Pancreas (tissue), 10 donors: ENCODE data around the gene GPR183. TPM values are rescaled to one million over a fixed set of nuclear protein-coding genes. Genes with fewer than 3 reads are reported as not detected.

Source experiments
- ATAC-seq, 4 donors: fragments of 200-7000 bp; cut with Tn5 transposase; one replicate each; pipeline versions ENCODE4 v1.8.0 to v1.9.1; 2020; ENCODE audit warnings: mild to moderate bottlenecking in 4 of 4, moderate library complexity in 4 of 4
- DNase-seq, 6 donors: peaks; one replicate each; pipeline ENCODE4 v3.0.0-alpha.2; 2020
- FAIRE-seq: peaks from 2 replicates; lab custom pipeline; 2012; peaks lifted over from hg19 to GRCh38; lab: Jason Lieb, UNC
- H3K27ac ChIP-seq, 4 donors: fragments of 200-600 bp; sonication (generic); 1 replicate in 3 of 4; 2 replicates in 1 of 4; pipeline versions ENCODE4 v1.5.0 to v1.8.0; 2020
- H3K27me3 ChIP-seq, 4 donors: fragments of 200-600 bp; one replicate each; pipeline ENCODE4 v1.8.0; 2021
- H3K36me3 ChIP-seq, 3 donors: fragments of 200-600 bp; sonication (generic) in 1 of 3; one replicate each; pipeline versions ENCODE4 v1.5.0 to v1.8.0; 2020 to 2021
- H3K4me1 ChIP-seq, 3 donors: fragments of 200-600 bp; one replicate each; pipeline ENCODE4 v1.8.0; 2021
- H3K4me3 ChIP-seq, 4 donors: fragments of 200-600 bp; sonication (generic) in 2 of 4; one replicate each; pipeline versions ENCODE4 v1.5.0 to v1.8.0; 2020 to 2021
- H3K9me3 ChIP-seq, 4 donors: fragments of 200-600 bp; one replicate each; pipeline ENCODE4 v1.8.0; 2021
- CTCF ChIP-seq, 4 donors: fragments of 200-600 bp; sonication (generic) in 3 of 4; IDR thresholded peaks; one replicate each; pipeline versions ENCODE4 v1.5.0 to v1.8.0; 2021; ENCODE audit warnings: antibody characterized with exemption in 4 of 4
- whole genome bisulfite sequencing, 2 donors: extraction: QIAGEN DNeasy Blood & Tissue Kit; methylation state at CpG; one replicate each; pipeline ENCODE4 v1.1.7; 2013; 5-methylcytosine and 5-hydroxymethylcytosine counted together
- intact Hi-C, 3 donors: fragments of 100-400 bp; cut with DNase I; formaldehyde crosslinking; loops; one replicate each; pipeline versions ENCODE4 v1.11.1 to v1.14.2; 2022
- polyA plus RNA-seq, 2 donors: library from polyadenylated mRNA; stranded (reverse); fragments of 200-250 nt; gene quantifications; one replicate each; pipeline ENCODE4 v1.2.3, GENCODE V29; 2013
- total RNA-seq, 6 donors: library from RNA; stranded (reverse); fragmentation: NEBNext Ultra II Directional in 4 of 6; extraction: Animal tissue kit (Norgen Biotek cat#: 25700) in 4 of 6; gene quantifications; one replicate each; pipeline versions ENCODE4 v1.2.1 to v1.2.4, GENCODE V29; 2021 to 2023
- donor health status: healthy with polysubstance abuse.
- donor health status: DM: no; HTN: no; CAD: no; lungs with moderate emphysema.
- donor health status: DM: no; HTN: no; CAD: no.
- donor health status: control.
- donor health status: control.
- donor health status: Bipolar disorder and iron deficiency.
- donor health status: DM: yes; HTN: yes; CAD: no.
- donor health status: DM: no; HTN: no; CAD: no.
- donor health status: DM: no; HTN: no; CAD: no.
- donor health status: DM: yes; HTN: yes; CAD: no.

GPR183 gene
- total and polyA plus RNA-seq, 8 donors: 0.23 to 3.5 (median 0.97) TPM

- FAIRE-seq: no peak
- no peak for TF ChIP-seq CTCF (IDR thresholded peaks at IDR 0.05)
- no peaks in the 10 kb centered on the region for H3K36me3 ChIP-seq
- H3K4me3 ChIP-seq: no peak overlapping the region
- WGBS, 2 donors: 79 to 85% methylated on average over 2 of the region's 2 CpGs
- H3K27me3 ChIP-seq: no peaks in the 10 kb centered on the region
- H3K27ac ChIP-seq: no peak overlapping the region
- H3K9me3 ChIP-seq: no peaks in the 10 kb centered on the region
- ATAC-seq: no peak
- intact Hi-C loops: no loop called here
- no peaks in the 10 kb centered on the region for H3K4me1 ChIP-seq
- no peak for DNase-seq
Measured at GRCh38 chr13:99327126-99327525, 19.9 kb upstream of the GPR183 start.

- Histone ChIP-seq H3K27ac (no peak overlapping the region), H3K9me3 (no peaks in the 10 kb centered on the region), H3K4me3 (no peak overlapping the region), H3K36me3 (no peaks in the 10 kb centered on the region), H3K27me3 (no peaks in the 10 kb centered on the region), H3K4me1 (peaks cover 0 to 4% (median 0%) of the 10 kb centered on the region in 3 donors)
- intact Hi-C loops: no loop called here
- ATAC-seq: no peak
- no peak for FAIRE-seq
- DNase-seq: no peak
- no peak for TF ChIP-seq CTCF (IDR thresholded peaks at IDR 0.05)
Measured at GRCh38 chr13:99326012-99326411, 18.8 kb upstream of the GPR183 start.

- H3K4me3 ChIP-seq: no peak overlapping the region
- FAIRE-seq (no peak), DNase-seq (no peak), ATAC-seq (no peak)
- intact Hi-C loops: no loop called here
- no peak overlapping the region for H3K27ac ChIP-seq
- WGBS, 2 donors: 64 to 95% methylated on average over 3 of the region's 3 CpGs
- no peak for TF ChIP-seq CTCF (IDR thresholded peaks at IDR 0.05)
- H3K4me1 ChIP-seq: peaks cover 0 to 10% (median 0%) of the 10 kb centered on the region in 3 donors
- no peaks in the 10 kb centered on the region for H3K36me3 ChIP-seq
- no peaks in the 10 kb centered on the region for H3K9me3 ChIP-seq
- no peaks in the 10 kb centered on the region for H3K27me3 ChIP-seq
Measured at GRCh38 chr13:99323488-99323887, 16.3 kb upstream of the GPR183 start.

GRCh38 chr13:99322297-99323103, 15.3 kb upstream of the GPR183 start:
- H3K36me3 ChIP-seq: no peaks in the 10 kb centered on the region
- ATAC-seq (peak in 3 of 4 donors; percentile 59 to 82 (median 82)), FAIRE-seq (peak; percentile 49), DNase-seq (no peak)
- no peaks in the 10 kb centered on the region for H3K27me3 ChIP-seq
- intact Hi-C loops: no loop called here
- no peak overlapping the region for H3K4me3 ChIP-seq
- no peak for TF ChIP-seq CTCF (IDR thresholded peaks at IDR 0.05)
- H3K9me3 ChIP-seq: no peaks in the 10 kb centered on the region
- H3K4me1 ChIP-seq: peaks cover 0 to 10% (median under 1%) of the 10 kb centered on the region in 3 donors
- peak overlapping the region in 2 of 4 donors; percentile 24 to 42 for H3K27ac ChIP-seq
- 85 to 94% methylated on average over 10 of the region's 10 CpGs for WGBS, 2 donors

- H3K27ac ChIP-seq: peak overlapping the region in 1 of 4 donors; percentile 42
- no peak for DNase-seq
- no peak overlapping the region for H3K4me3 ChIP-seq
- no peak for TF ChIP-seq CTCF (IDR thresholded peaks at IDR 0.05)
- no peaks in the 10 kb centered on the region for H3K9me3 ChIP-seq
- ATAC-seq: no peak
- FAIRE-seq: no peak
- no peaks in the 10 kb centered on the region for H3K27me3 ChIP-seq
- intact Hi-C loops: no loop called here
- peaks cover 5 to 10% (median 7%) of the 10 kb centered on the region in 3 donors for H3K4me1 ChIP-seq
- no peaks in the 10 kb centered on the region for H3K36me3 ChIP-seq
Measured at GRCh38 chr13:99321709-99322108, 14.5 kb upstream of the GPR183 start.
